H1 (cell line): ENCODE data around the gene TOMM40L. TPM values are rescaled to one million over a fixed set of nuclear protein-coding genes. Genes with fewer than 3 reads are reported as not detected.

Experiments
- JUND ChIP-seq: IDR thresholded peaks from 2 replicates; pipeline ENCODE4 v1.6.1; 2011; ENCODE audit warnings: mild to moderate bottlenecking, improper control_type of control experiment, low read length
- TCF12 ChIP-seq: IDR thresholded peaks from 2 replicates; pipeline ENCODE4 v1.6.1; 2011; ENCODE audit warnings: low read depth, mild to moderate bottlenecking, low read length
- TEAD4 ChIP-seq: IDR thresholded peaks from 2 replicates; pipeline ENCODE4 v1.6.1; 2012; ENCODE audit warnings: low read depth, low read length, inconsistent platforms, mixed read lengths
- polyA plus RNA-seq, 7 experiments: library from polyadenylated mRNA; depleted of rRNA in 3 of 7; stranded (reverse) in 5 of 7; unstranded in 2 of 7; fragments of >200 nt in 5 of 7; fragments of 200-250 nt in 2 of 7; gene quantifications; 1 replicate in 5 of 7; 2 replicates in 1 of 7; 4 replicates in 1 of 7; pipeline versions ENCODE4 v1.2.1 to v1.2.3, GENCODE V29; 2011 to 2013; ENCODE audit warnings: missing spikeins in 2 of 7, mixed read lengths in 2 of 7
- total RNA-seq: library from RNA; stranded (reverse); fragmentation: NEBNext Ultra II Directional; extraction: Animal tissue kit (Norgen Biotek cat#: 25700); gene quantifications from 2 replicates; pipeline ENCODE4 v1.2.1, GENCODE V29; 2021

The TOMM40L gene
- total and polyA plus RNA-seq, 2 of the 8 experiments (the other 6 are each of a cell fraction or from before 2014, with no cell fraction given): 11.4 to 15.0 TPM

- TF ChIP-seq TEAD4 (no peak), JUND (no peak), TCF12 (no peak)
These were observed 24.6 kb upstream of the TOMM40L start (continued) for GRCh38 chr1:161200992-161201835.
